Kidney (tissue), 14 donors: ENCODE results near the gene C1orf226. TPM values are rescaled to one million over a fixed set of nuclear protein-coding genes. Genes with fewer than 3 reads are reported as not detected.

Experiments used
- DNase-seq, 5 donors: peaks; one replicate each; pipeline ENCODE4 v3.0.0-alpha.2; 2013 to 2020
- FAIRE-seq: peaks from 2 replicates; lab custom pipeline; 2012; peaks lifted over from hg19 to GRCh38; lab: Jason Lieb, UNC
- H3K27ac ChIP-seq, 2 donors: one replicate each; pipeline ENCODE4 v1.7.0; 2013; ENCODE audit warnings: low read depth in 2 of 2, low read length in 2 of 2, inconsistent platforms in 1 of 2
- H3K27me3 ChIP-seq: one replicate; pipeline ENCODE4 v1.7.1; 2013; ENCODE audit warnings: low read length, inconsistent platforms; ENCODE audit not compliant: control insufficient read depth, insufficient read depth
- H3K36me3 ChIP-seq, 3 donors: one replicate each; pipeline versions ENCODE4 v1.7.0 to v1.7.1; 2013; ENCODE audit warnings: low read length in 3 of 3, control low read depth in 1 of 3, inconsistent platforms in 1 of 3; ENCODE audit not compliant: insufficient read depth in 3 of 3, control insufficient read depth in 2 of 3
- H3K4me1 ChIP-seq, 3 donors: one replicate each; pipeline versions ENCODE4 v1.7.0 to v1.7.1; 2013; ENCODE audit warnings: low read length in 3 of 3, inconsistent platforms in 1 of 3, low read depth in 1 of 3; ENCODE audit not compliant: control insufficient read depth in 2 of 3, insufficient read depth in 2 of 3
- H3K4me3 ChIP-seq, 3 donors: one replicate each; pipeline versions ENCODE4 v1.7.0 to v1.8.1; 2013; ENCODE audit warnings: low read length in 3 of 3, control low read depth in 1 of 3, inconsistent platforms in 1 of 3
- H3K9ac ChIP-seq, 3 donors: one replicate each; pipeline versions ENCODE4 v1.7.0 to v1.7.1; 2013; ENCODE audit warnings: low read length in 3 of 3, control low read depth in 1 of 3, inconsistent platforms in 1 of 3
- H3K9me3 ChIP-seq, 3 donors: one replicate each; pipeline versions ENCODE4 v1.7.0 to v1.7.1; 2013; ENCODE audit warnings: low read length in 3 of 3, control low read depth in 1 of 3, inconsistent platforms in 1 of 3; ENCODE audit not compliant: control insufficient read depth in 2 of 3, insufficient read depth in 1 of 3
- intact Hi-C: fragments of 100-400 bp; cut with DNase I; formaldehyde crosslinking; loops from one replicate; pipeline ENCODE4 v1.11.1; 2022
- polyA plus RNA-seq: library from polyadenylated mRNA; stranded (reverse); fragments of 350-450 nt; fragmentation: Illumina TruSeq; extraction: RNeasy Lipid Tissue Mini Kit (QIAGEN cat#74804); gene quantifications from one replicate; pipeline ENCODE4 v1.2.3, GENCODE V29; 2014; ENCODE audit warnings: low read depth, low replicate concordance; ENCODE audit not compliant: insufficient read depth
- total RNA-seq: library from RNA; stranded (reverse); fragmentation: NEBNext Ultra II Directional; extraction: Animal tissue kit (Norgen Biotek cat#: 25700); gene quantifications from one replicate; pipeline ENCODE4 v1.2.1, GENCODE V29; 2021
- TF ChIP-seq, protein P1 (sequence below): IDR thresholded peaks from 3 replicates; pipeline ENCODE4 v1.5.1; 2012; ENCODE audit warnings: mild to moderate bottlenecking, moderate library complexity, borderline replicate concordance; ENCODE audit not compliant: insufficient read depth; ENCODE audit errors: extremely low read depth
- donor health status: control.
- donor health status: control.
- donor health status: control.
- donor health status: control.
- donor health status: control.
- donor health status: DM: yes; HTN: yes; CAD: no.
- donor health status: Normal renal cell carcinoma (clear cell type).

Gene C1orf226
- total and polyA plus RNA-seq, 2 donors from 2014 or later: 4.9 to 15.2 TPM

DNA sequence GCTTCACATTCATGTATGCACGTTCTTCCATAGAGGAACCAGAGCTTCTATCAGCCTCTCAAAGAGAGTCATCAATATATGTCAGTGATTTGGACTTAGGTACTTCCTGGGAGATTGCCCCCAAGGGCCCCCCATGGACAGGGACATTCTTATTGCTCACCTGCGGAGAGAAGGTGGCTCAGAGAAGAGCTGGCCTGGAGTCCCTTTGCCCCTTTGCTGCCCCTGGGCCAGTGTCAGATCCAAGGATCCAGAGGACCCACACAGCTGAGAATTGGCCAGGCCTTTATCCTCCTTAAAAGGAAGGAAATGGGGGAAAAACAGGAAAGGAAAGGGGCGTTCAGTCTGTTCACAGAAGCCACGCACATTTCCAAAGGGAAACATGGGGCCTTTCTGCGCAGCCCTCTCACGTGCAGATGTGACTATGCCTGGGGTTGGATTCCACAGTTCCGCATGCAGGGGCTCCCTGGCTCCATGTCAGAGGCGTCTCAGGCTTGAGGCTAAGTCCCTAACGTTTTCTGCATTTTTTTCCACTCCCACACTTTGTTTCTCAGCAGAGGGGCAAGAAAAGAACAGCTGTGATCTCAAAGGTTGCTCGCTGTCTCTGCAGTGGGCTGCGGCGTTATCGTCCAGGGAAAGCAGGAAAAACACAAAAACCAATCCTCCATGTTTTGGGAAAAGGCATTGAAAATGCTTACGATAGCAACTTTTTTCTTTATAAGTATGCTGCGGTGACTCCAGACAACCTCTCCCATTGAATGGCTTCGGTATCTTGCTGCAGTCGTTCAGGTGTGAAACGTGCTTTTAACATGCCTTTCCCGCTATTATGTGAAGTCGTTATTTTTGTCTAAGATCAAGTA is 5.9 kb downstream of the C1orf226 start:
- Histone ChIP-seq H3K27me3 (no peaks in the 10 kb centered on the region), H3K4me3 (no peak overlapping the region), H3K9me3 (no peaks in the 10 kb centered on the region), H3K27ac (no peak overlapping the region), H3K4me1 (peaks cover 0 to 6% (median 0%) of the 10 kb centered on the region in 3 donors), H3K36me3 (no peaks in the 10 kb centered on the region), H3K9ac (no peak overlapping the region)
- DNase-seq (peak in 1 of 5 donors; percentile 58), FAIRE-seq (no peak)
- TF ChIP-seq, protein P1, sequence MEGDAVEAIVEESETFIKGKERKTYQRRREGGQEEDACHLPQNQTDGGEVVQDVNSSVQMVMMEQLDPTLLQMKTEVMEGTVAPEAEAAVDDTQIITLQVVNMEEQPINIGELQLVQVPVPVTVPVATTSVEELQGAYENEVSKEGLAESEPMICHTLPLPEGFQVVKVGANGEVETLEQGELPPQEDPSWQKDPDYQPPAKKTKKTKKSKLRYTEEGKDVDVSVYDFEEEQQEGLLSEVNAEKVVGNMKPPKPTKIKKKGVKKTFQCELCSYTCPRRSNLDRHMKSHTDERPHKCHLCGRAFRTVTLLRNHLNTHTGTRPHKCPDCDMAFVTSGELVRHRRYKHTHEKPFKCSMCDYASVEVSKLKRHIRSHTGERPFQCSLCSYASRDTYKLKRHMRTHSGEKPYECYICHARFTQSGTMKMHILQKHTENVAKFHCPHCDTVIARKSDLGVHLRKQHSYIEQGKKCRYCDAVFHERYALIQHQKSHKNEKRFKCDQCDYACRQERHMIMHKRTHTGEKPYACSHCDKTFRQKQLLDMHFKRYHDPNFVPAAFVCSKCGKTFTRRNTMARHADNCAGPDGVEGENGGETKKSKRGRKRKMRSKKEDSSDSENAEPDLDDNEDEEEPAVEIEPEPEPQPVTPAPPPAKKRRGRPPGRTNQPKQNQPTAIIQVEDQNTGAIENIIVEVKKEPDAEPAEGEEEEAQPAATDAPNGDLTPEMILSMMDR: no peak
- intact Hi-C loops: no loop called here

DNA sequence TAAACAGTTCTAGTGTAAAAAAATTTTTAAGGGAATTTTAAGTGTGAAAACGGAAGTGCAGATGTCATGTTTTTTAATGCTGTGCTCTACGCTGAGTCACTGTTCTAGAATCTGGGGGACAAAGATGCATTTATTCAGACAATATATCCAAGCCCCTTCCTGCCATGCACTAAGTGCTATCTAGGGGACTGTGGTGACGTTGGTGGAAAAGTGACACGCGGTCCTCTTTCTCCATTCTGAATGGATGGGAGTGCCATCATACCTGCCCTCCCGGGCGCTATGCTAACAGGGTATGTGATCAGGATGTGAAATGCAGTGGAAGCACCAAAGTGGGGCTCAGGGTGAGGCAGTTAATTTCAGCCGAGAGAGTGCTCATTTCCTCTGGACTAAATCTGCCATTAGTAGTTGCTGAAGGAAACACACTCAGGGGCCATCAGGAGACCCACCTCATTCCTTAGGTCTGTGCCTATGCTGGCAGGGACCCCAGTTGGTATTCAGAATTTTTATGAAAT is 6.6 kb downstream of the C1orf226 start:
- intact Hi-C loops: no loop called here
- no peak overlapping the region for H3K27ac ChIP-seq

DNA sequence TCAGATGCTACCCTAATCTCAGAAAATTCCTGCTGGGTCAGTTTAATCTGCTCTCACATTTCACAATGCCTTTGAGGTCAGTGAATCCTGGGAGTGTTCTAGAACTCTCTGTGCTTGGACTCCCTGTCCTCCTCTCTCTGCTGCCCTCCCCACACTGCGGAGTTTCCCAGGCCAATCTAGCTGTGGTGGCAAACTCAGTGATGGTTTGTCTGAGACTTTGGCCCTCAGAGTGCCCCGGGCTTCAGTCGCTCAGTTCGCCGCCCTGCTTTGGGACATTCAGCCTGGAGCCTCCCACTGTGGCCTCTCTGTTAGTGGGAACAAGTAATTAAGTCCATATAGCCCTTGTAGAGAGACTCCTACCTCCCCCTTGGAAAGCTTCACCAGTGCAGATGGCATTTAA is 7.1 kb downstream of the C1orf226 start:
- Histone ChIP-seq H3K36me3 (no peaks in the 10 kb centered on the region), H3K4me3 (no peak overlapping the region), H3K9ac (no peak overlapping the region), H3K27me3 (no peaks in the 10 kb centered on the region), H3K4me1 (peaks cover 0 to 6% (median 0%) of the 10 kb centered on the region in 3 donors), H3K9me3 (no peaks in the 10 kb centered on the region), H3K27ac (no peak overlapping the region)
- FAIRE-seq (no peak), DNase-seq (no peak)
- TF ChIP-seq, protein P1: no peak
- intact Hi-C loops: no loop called here

More for the DNA sequence above, 6.6 kb downstream of the C1orf226 start:
- no peaks in the 10 kb centered on the region for H3K36me3 ChIP-seq
- peaks cover 0 to 6% (median 0%) of the 10 kb centered on the region in 3 donors for H3K4me1 ChIP-seq
- no peaks in the 10 kb centered on the region for H3K27me3 ChIP-seq
- FAIRE-seq (no peak), DNase-seq (no peak)
- H3K9me3 ChIP-seq: no peaks in the 10 kb centered on the region
- TF ChIP-seq, protein P1: no peak
- no peak overlapping the region for H3K9ac ChIP-seq
- H3K4me3 ChIP-seq: no peak overlapping the region
